HepG2 (cell line): ENCODE data around the gene OVCA2. TPM values are rescaled to one million over a fixed set of nuclear protein-coding genes. Genes with fewer than 3 reads are reported as not detected.

Source experiments
- CAMTA2 ChIP-seq: sonication (generic); formaldehyde crosslinking; IDR thresholded peaks from 2 replicates; pipeline ENCODE4 v1.4.0; 2020; ENCODE audit warnings: mild to moderate bottlenecking, missing genetic modification reagents, borderline replicate concordance
- CHCHD3 ChIP-seq: sonication (generic); formaldehyde crosslinking; IDR thresholded peaks from 2 replicates; pipeline ENCODE4 v1.8.0; 2022; ENCODE audit warnings: mild to moderate bottlenecking, missing genetic modification reagents, moderate library complexity
- DNMT3B ChIP-seq: conservative IDR thresholded peaks from 2 replicates; pipeline ENCODE4 v1.6.1; 2016; ENCODE audit warnings: missing biosample characterization, control low read depth
- DRAP1 ChIP-seq: IDR thresholded peaks from 2 replicates; pipeline ENCODE4 v1.6.1; 2016; ENCODE audit warnings: missing genetic modification reagents, missing compliant biosample characterization
- EHMT2 ChIP-seq: fragments of 200-600 bp; sonication (generic); IDR thresholded peaks from 2 replicates; pipeline ENCODE4 v1.7.0; 2017; ENCODE audit warnings: antibody characterized with exemption, low read depth, low read length, borderline replicate concordance
- ELK4 ChIP-seq: sonication (generic); formaldehyde crosslinking; IDR thresholded peaks from 2 replicates; pipeline ENCODE4 v1.9.0; 2021; ENCODE audit warnings: missing genetic modification reagents, borderline replicate concordance
- GABPA ChIP-seq, 2 experiments: IDR thresholded peaks; 2 replicates each; pipeline ENCODE4 v1.6.1; 2011 to 2016; ENCODE audit warnings: low read depth in 2 of 2, low read length in 1 of 2, missing biosample characterization in 1 of 2, missing genetic modification characterization in 1 of 2
- MATR3 ChIP-seq: sonication (generic); formaldehyde crosslinking; IDR thresholded peaks from 2 replicates; pipeline ENCODE4 v1.4.0; 2020; ENCODE audit warnings: missing genetic modification reagents
- MEF2D ChIP-seq: sonication (generic); formaldehyde crosslinking; IDR thresholded peaks from 2 replicates; pipeline ENCODE4 v1.5.1; 2020; ENCODE audit warnings: mild to moderate bottlenecking, missing genetic modification reagents
- PLSCR1 ChIP-seq: sonication (generic); formaldehyde crosslinking; IDR thresholded peaks from 2 replicates; pipeline ENCODE4 v1.5.0; 2020; ENCODE audit warnings: missing genetic modification reagents, mild to moderate bottlenecking, borderline replicate concordance
- REPIN1 ChIP-seq: sonication (generic); formaldehyde crosslinking; IDR thresholded peaks from 2 replicates; pipeline ENCODE4 v1.8.0; 2022; ENCODE audit warnings: missing genetic modification reagents, low read depth, mild to moderate bottlenecking, borderline replicate concordance
- REST ChIP-seq, 2 experiments: IDR thresholded peaks; 2 replicates each; pipeline ENCODE4 v1.6.1; 2011 to 2012; ENCODE audit warnings: low read length in 2 of 2, borderline replicate concordance in 1 of 2, low read depth in 1 of 2, mild to moderate bottlenecking in 1 of 2, moderate library complexity in 1 of 2
- SNAPC2 ChIP-seq: sonication (generic); formaldehyde crosslinking; IDR thresholded peaks from 2 replicates; pipeline ENCODE4 v1.8.1; 2022; ENCODE audit warnings: mild to moderate bottlenecking, missing genetic modification reagents
- STAT6 ChIP-seq: sonication (generic); formaldehyde crosslinking; IDR thresholded peaks from 2 replicates; pipeline ENCODE4 v1.4.0; 2020; ENCODE audit warnings: missing genetic modification reagents, mild to moderate bottlenecking, borderline replicate concordance
- ZNF24 ChIP-seq: fragments of 450-650 bp; IDR thresholded peaks from 2 replicates; pipeline ENCODE4 v1.6.1; 2017; ENCODE audit warnings: antibody characterized with exemption, mild to moderate bottlenecking
- ZNF782 ChIP-seq: sonication (generic); formaldehyde crosslinking; IDR thresholded peaks from 2 replicates; pipeline ENCODE4 v1.4.0; 2020; ENCODE audit warnings: missing genetic modification reagents, mild to moderate bottlenecking, borderline replicate concordance
- polyA plus RNA-seq, 8 experiments: library from polyadenylated mRNA; depleted of rRNA in 3 of 8; stranded (reverse) in 7 of 8; unstranded in 1 of 8; fragments of >200 nt; fragmentation: Illumina TruSeq in 4 of 8; extraction: Trizol in 4 of 8; gene quantifications; 2 replicates each; pipeline versions ENCODE4 v1.2.1 to v1.2.3, GENCODE V29; 2011 to 2016; ENCODE audit warnings: low read depth in 4 of 8, missing spikeins in 1 of 8, mixed read lengths in 1 of 8; ENCODE audit not compliant: insufficient read depth in 1 of 8
- total RNA-seq, 5 experiments: library from RNA; depleted of rRNA; stranded (reverse); fragments of >200 nt; fragmentation: Illumina TruSeq; extraction: Trizol; gene quantifications; 2 replicates each; pipeline ENCODE4 v1.2.3, GENCODE V29; 2016; ENCODE audit warnings: low read depth in 1 of 5

OVCA2 gene
- total and polyA plus RNA-seq, 2 of the 13 experiments (the other 11 are each of a cell fraction or from before 2014, with no cell fraction given), result 23.7 to 28.2 TPM

- no peak for TF ChIP-seq MATR3 (CRISPR knock-in tag)
- 0 out of 2 replicates have a peak, but pooled peaks have one; percentile 65 for TF ChIP-seq ELK4 (CRISPR knock-in tag)
- TF ChIP-seq ZNF24, result no peak
- no peak for TF ChIP-seq PLSCR1
- peak; percentile 1; the same call in 1 of the 2 replicates for TF ChIP-seq REPIN1 (CRISPR knock-in tag)
- TF ChIP-seq EHMT2, result no peak
- TF ChIP-seq DRAP1 (CRISPR knock-in tag), result peak; percentile 67; the same call in 1 of the 2 replicates
- TF ChIP-seq SNAPC2 (CRISPR knock-in tag), result no peak
- peak; percentile 68; the same call in 1 of the 2 replicates for TF ChIP-seq ZNF782
- no peak for TF ChIP-seq GABPA (IDR thresholded peaks at IDR 0.05; ENCODE audit: low read depth, low read length)
- TF ChIP-seq GABPA (CRISPR knock-in tag; IDR thresholded peaks at IDR 0.05; ENCODE audit: low read depth), result peak; percentile 77
- peak in 1 of 2 experiments; percentile 59; a peak in 1 of 4 replicates for TF ChIP-seq REST (IDR thresholded peaks at IDR 0.05; ENCODE audit: borderline replicate concordance in 1 of 2, low read depth in 1 of 2, low read length in 2 of 2)
- no peak; the same call in 1 of the 2 replicates for TF ChIP-seq CAMTA2 (CRISPR knock-in tag)
- peak; percentile 48; the same call in 1 of the 2 replicates for TF ChIP-seq MEF2D (CRISPR knock-in tag)
- no peak for TF ChIP-seq CHCHD3 (CRISPR knock-in tag)
- TF ChIP-seq DNMT3B, result peak; percentile 66; the same call in 1 of the 2 replicates
- 0 out of 2 replicates have a peak, but pooled peaks have one; percentile 50 for TF ChIP-seq STAT6
Observed at GRCh38 chr17:2029911-2030778, 11.7 kb upstream of the OVCA2 start, which contains the start of gene DPH1 (continued).
